Measurements from ENCODE around the gene CYP21A2. TPM values are rescaled to one million over a fixed set of nuclear protein-coding genes. Genes with fewer than 3 reads are reported as not detected.

CYP21A2 gene
- total RNA-seq, 2 donors from 2014 or later: 0.35 TPM; not detected in 1

DNA sequence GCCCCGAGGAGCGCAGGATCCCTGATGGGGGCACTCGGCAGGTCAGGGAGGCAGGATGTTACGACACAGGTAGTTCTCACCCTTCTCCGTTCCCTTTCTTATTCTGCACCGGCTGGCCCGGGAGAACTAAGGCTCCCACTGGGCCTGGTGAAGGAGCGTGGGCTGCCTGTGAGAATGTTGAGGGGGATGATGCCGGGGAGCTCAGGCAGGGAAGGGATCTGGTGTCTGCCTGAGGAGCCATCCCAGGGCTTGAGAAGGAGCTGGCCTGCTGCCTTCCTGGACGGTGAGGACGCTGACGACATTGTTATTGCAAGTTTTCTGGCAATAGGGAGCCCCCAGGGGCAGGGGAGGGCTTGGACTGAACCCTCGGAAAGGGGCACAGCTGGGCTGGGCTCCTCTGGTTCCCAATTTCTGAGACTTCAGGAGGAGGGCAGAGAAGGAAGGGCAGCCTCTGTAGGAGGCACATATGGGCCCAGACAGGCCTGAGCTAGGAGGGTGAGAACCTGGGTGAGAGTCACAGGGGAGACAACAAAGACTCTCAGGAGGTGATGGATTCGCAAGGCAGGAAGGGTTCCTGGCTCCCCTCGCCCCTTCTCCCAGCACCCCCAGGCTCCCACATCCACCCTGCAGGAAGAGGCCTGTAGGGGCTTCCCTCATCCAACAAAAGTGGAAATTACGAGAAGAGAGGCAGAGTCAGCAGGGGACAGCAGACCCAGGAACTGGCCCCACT lies 32.8 kb downstream of the CYP21A2 start:
- H3K4me1 ChIP-seq (ENCODE audit: control insufficient read depth, insufficient read depth, low read length): no peaks in the 10 kb centered on the region
- no peaks in the 10 kb centered on the region for H3K9me3 ChIP-seq (ENCODE audit: control insufficient read depth, low read length)
- H3K4me3 Mint-ChIP-seq: no peak overlapping the region
- peaks cover 8% of the 10 kb centered on the region for H3K4me1 Mint-ChIP-seq
- 60 to 76% methylated on average over 5 to 16 of the region's 16 CpGs for WGBS, 2 experiments (ENCODE audit: insufficient coverage in 1 of 2, insufficient read length in 1 of 2)
- peaks cover 1% of the 10 kb centered on the region for H3K27me3 Mint-ChIP-seq (ENCODE audit: insufficient read depth)
- H3K36me3 Mint-ChIP-seq (ENCODE audit: low read depth): no peaks in the 10 kb centered on the region
- no peaks in the 10 kb centered on the region for H3K9me3 Mint-ChIP-seq
- no peak overlapping the region for H3K4me3 ChIP-seq (ENCODE audit: low read length)
- no peaks in the 10 kb centered on the region for H3K36me3 ChIP-seq (ENCODE audit: control insufficient read depth, insufficient read depth, low read length)
- TF ChIP-seq, protein P1, sequence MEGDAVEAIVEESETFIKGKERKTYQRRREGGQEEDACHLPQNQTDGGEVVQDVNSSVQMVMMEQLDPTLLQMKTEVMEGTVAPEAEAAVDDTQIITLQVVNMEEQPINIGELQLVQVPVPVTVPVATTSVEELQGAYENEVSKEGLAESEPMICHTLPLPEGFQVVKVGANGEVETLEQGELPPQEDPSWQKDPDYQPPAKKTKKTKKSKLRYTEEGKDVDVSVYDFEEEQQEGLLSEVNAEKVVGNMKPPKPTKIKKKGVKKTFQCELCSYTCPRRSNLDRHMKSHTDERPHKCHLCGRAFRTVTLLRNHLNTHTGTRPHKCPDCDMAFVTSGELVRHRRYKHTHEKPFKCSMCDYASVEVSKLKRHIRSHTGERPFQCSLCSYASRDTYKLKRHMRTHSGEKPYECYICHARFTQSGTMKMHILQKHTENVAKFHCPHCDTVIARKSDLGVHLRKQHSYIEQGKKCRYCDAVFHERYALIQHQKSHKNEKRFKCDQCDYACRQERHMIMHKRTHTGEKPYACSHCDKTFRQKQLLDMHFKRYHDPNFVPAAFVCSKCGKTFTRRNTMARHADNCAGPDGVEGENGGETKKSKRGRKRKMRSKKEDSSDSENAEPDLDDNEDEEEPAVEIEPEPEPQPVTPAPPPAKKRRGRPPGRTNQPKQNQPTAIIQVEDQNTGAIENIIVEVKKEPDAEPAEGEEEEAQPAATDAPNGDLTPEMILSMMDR (conservative IDR thresholded peaks at IDR 0.05): no peak
- H3K27ac Mint-ChIP-seq: no peak overlapping the region
- peak; percentile 80 for DNase-seq
- H3K27me3 ChIP-seq (ENCODE audit: control insufficient read depth, insufficient read depth, low read length, poor library complexity, severe bottlenecking): no peaks in the 10 kb centered on the region
- H3K27ac ChIP-seq (ENCODE audit: low read depth, low read length): no peak overlapping the region
- no peak overlapping the region for H3K9ac ChIP-seq (ENCODE audit: extremely low read depth, low read length, poor library complexity, severe bottlenecking)

DNA sequence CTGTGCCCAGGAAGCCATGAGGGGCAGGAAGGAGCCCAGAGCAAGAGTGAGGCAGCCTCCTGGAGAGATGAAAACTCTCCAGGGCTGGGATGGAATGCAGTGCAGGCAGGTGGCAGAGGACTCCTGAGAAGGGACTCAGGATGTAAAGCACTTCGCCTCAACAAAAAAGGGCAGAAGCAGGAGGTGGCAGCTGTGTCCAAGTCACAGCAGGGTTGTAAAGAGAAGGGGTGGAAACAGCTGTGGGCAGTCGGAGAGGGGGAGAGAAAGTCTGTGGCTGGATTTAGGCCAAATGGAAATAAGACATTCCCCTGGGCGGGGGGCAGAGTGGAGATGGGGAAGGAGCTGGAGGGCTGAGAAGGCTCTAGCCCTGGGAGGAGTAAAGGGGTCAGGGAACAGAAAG lies 34.9 kb downstream of the CYP21A2 start:
- peaks cover 8% of the 10 kb centered on the region for H3K4me1 Mint-ChIP-seq
- H3K4me3 Mint-ChIP-seq: no peak overlapping the region
- Histone ChIP-seq H3K27me3 (ENCODE audit: control insufficient read depth, insufficient read depth, low read length, poor library complexity, severe bottlenecking) (no peaks in the 10 kb centered on the region), H3K4me3 (ENCODE audit: low read length) (no peak overlapping the region), H3K36me3 (ENCODE audit: control insufficient read depth, insufficient read depth, low read length) (no peaks in the 10 kb centered on the region), H3K4me1 (ENCODE audit: control insufficient read depth, insufficient read depth, low read length) (no peaks in the 10 kb centered on the region), H3K9ac (ENCODE audit: extremely low read depth, low read length, poor library complexity, severe bottlenecking) (no peak overlapping the region), H3K27ac (ENCODE audit: low read depth, low read length) (no peak overlapping the region), H3K9me3 (ENCODE audit: control insufficient read depth, low read length) (no peaks in the 10 kb centered on the region)
- TF ChIP-seq, protein P1 (conservative IDR thresholded peaks at IDR 0.05): no peak
- H3K9me3 Mint-ChIP-seq: no peaks in the 10 kb centered on the region
- no peaks in the 10 kb centered on the region for H3K36me3 Mint-ChIP-seq (ENCODE audit: low read depth)
- DNase-seq: no peak
- H3K27me3 Mint-ChIP-seq (ENCODE audit: insufficient read depth): peaks cover 1% of the 10 kb centered on the region
- no peak overlapping the region for H3K27ac Mint-ChIP-seq
- 43 to 77% methylated on average over 1 to 3 of the region's 3 CpGs for WGBS, 2 experiments (ENCODE audit: insufficient coverage in 1 of 2, insufficient read length in 1 of 2)

DNA sequence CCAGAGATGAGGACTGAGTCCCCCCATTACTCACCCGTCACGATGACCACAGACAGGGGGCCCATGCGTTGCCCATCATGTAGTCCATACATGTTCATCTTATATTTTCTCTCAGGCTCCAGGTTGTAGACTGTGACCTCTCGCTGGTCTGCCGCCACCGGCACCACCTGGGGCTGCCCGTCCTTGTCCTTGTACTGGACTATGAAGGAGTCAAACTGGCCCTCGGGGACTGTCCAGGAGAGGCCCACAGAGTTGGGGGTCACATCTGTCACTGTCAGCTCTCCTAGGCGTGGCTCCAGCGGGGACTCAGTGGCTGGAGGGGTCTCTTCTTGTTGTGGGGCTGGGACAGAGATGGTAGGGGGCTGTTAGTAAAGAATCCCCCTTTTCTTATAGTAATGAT lies 35.4 kb downstream of the CYP21A2 start:
- Histone ChIP-seq H3K9me3 (ENCODE audit: control insufficient read depth, low read length) (no peaks in the 10 kb centered on the region), H3K4me3 (ENCODE audit: low read length) (no peak overlapping the region), H3K27me3 (ENCODE audit: control insufficient read depth, insufficient read depth, low read length, poor library complexity, severe bottlenecking) (no peaks in the 10 kb centered on the region), H3K4me1 (ENCODE audit: control insufficient read depth, insufficient read depth, low read length) (no peaks in the 10 kb centered on the region), H3K27ac (ENCODE audit: low read depth, low read length) (no peak overlapping the region), H3K9ac (ENCODE audit: extremely low read depth, low read length, poor library complexity, severe bottlenecking) (no peak overlapping the region), H3K36me3 (ENCODE audit: control insufficient read depth, insufficient read depth, low read length) (no peaks in the 10 kb centered on the region)
- no peak for DNase-seq
- Mint-ChIP-seq H3K4me1 (peaks cover 8% of the 10 kb centered on the region), H3K9me3 (no peaks in the 10 kb centered on the region), H3K4me3 (no peak overlapping the region), H3K36me3 (ENCODE audit: low read depth) (no peaks in the 10 kb centered on the region), H3K27me3 (ENCODE audit: insufficient read depth) (peaks cover 1% of the 10 kb centered on the region), H3K27ac (no peak overlapping the region)
- TF ChIP-seq, protein P1 (conservative IDR thresholded peaks at IDR 0.05): no peak
- 91 to 95% methylated on average over 7 to 10 of the region's 10 CpGs for WGBS, 2 experiments (ENCODE audit: insufficient coverage in 1 of 2, insufficient read length in 1 of 2)

Measured in endodermal cell (in vitro differentiated cells).